OCI-LY3 (cell line): Measurements from ENCODE around the gene VPS35L.

ENCODE experiments used
- CTCF ChIP-seq: fragments of 200-600, 300-600 bp; sonication (generic); IDR thresholded peaks from 2 replicates; pipeline ENCODE4 v1.5.1; 2014; ENCODE audit warnings: antibody characterized with exemption, low read length, low read depth
- EZH2phosphoT487 ChIP-seq: fragments of 200-600 bp; shearing (Covaris generic); IDR thresholded peaks from 2 replicates; pipeline ENCODE4 v1.6.1; 2018; ENCODE audit warnings: antibody characterized with exemption, mixed run types, low read depth

GRCh38 chr16:19513377-19514053 lies 42.0 kb upstream of the VPS35L start:
- TF ChIP-seq CTCF = no peak
- no peak for TF ChIP-seq EZH2phosphoT487
